ENCODE results near the gene GLT6D1. TPM values are rescaled to one million over a fixed set of nuclear protein-coding genes. Genes with fewer than 3 reads are reported as not detected.

The GLT6D1 gene
- total and polyA plus RNA-seq, 2 of the 13 experiments (the other 11 are each of a cell fraction or from before 2014, with no cell fraction given) = not detected

- no peak for TF ChIP-seq ZNF275 (CRISPR knock-in tag; IDR thresholded peaks at IDR 0.05; ENCODE audit: borderline replicate concordance)
- no peak for TF ChIP-seq HINFP (CRISPR knock-in tag; IDR thresholded peaks at IDR 0.05; ENCODE audit: low read depth)
- TF ChIP-seq ZBTB26 (CRISPR knock-in tag; IDR thresholded peaks at IDR 0.05; ENCODE audit: borderline replicate concordance) = no peak
- no peak for TF ChIP-seq ZBTB8A (CRISPR knock-in tag; IDR thresholded peaks at IDR 0.05; ENCODE audit: borderline replicate concordance, low read depth)
- no peak for TF ChIP-seq ZBTB25 (CRISPR knock-in tag; IDR thresholded peaks at IDR 0.05)
- TF ChIP-seq TCF7L2 (IDR thresholded peaks at IDR 0.05; ENCODE audit: low read depth, low read length) = no peak
- TF ChIP-seq ZNF747 (CRISPR knock-in tag; IDR thresholded peaks at IDR 0.05; ENCODE audit: borderline replicate concordance) = no peak
- TF ChIP-seq ZNF350 (CRISPR knock-in tag; IDR thresholded peaks at IDR 0.05; ENCODE audit: borderline replicate concordance, low read depth) = no peak
These were observed 41.8 kb upstream of the GLT6D1 start (continued) for GRCh38 chr9:135681161-135681560.
